ENCODE results near the gene OR52H1. TPM values are rescaled to one million over a fixed set of nuclear protein-coding genes. Genes with fewer than 3 reads are reported as not detected.

OR52H1 gene
- total and polyA plus RNA-seq, 2 of the 4 experiments (the other 2 are of a cell fraction) = 0.18 TPM; not detected in 1

DNA sequence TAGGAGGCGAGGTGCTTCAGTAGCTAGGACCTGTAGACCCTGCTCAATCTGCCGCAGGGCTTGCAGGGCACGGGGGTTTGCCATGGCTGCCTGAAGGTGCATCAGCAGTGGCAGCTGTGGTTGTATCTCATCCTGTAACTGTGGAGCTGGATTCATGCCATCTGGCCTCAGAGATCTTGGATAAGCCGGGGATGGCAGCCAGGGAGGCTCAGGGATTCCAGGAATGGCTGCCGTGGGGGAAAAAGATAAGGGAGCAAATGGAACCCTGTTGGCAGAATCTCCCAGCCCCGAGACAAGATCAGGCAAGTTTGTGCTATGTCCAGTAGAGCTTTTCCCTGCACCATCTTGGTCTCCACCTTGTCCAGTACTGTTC is 40.4 kb downstream of the OR52H1 start:
- no TSS peak for BruUV-seq (replicated peaks)
- Histone ChIP-seq H2AK9ac (replicated peaks; ENCODE audit: low read depth, low read length, poor library complexity) (no peak overlapping the region), H2AFZ (replicated peaks; ENCODE audit: low read length, poor library complexity) (no peak overlapping the region), H3K4me2 (ENCODE audit: low read depth, low read length) (no peak overlapping the region), H3K27ac (ENCODE audit: insufficient read depth, low read length) (no peak overlapping the region), H2BK5ac (ENCODE audit: low read depth, low read length, poor library complexity, severe bottlenecking) (no peak overlapping the region), H4K91ac (ENCODE audit: insufficient read depth, low read depth, low read length) (no peak overlapping the region), H3K56ac (ENCODE audit: extremely low read depth, insufficient read depth, low read length) (no peak overlapping the region), H4K20me1 (ENCODE audit: insufficient read depth, low read length) (no peaks in the 10 kb centered on the region), H3K79me1 (ENCODE audit: low read depth in 1 of 2, low read length in 2 of 2) (no peaks in the 10 kb centered on the region), H3K9me3 (ENCODE audit: control insufficient read depth, insufficient read depth, low read length) (no peaks in the 10 kb centered on the region), H3K4me3 (ENCODE audit: insufficient read depth, low read depth, low read length) (no peak overlapping the region), H3K23ac (ENCODE audit: low read depth, low read length) (no peak overlapping the region), H2BK120ac (ENCODE audit: low read depth, low read length) (no peak overlapping the region), H3K18ac (ENCODE audit: low read depth, low read length) (no peak overlapping the region), H3K4ac (ENCODE audit: low read depth, low read length) (no peak overlapping the region), H3K9ac (ENCODE audit: low read depth, low read length) (no peak overlapping the region), H2AK5ac (ENCODE audit: low read depth, low read length) (no peak overlapping the region), H3K36me3 (ENCODE audit: control insufficient read depth, insufficient read depth, low read length) (no peaks in the 10 kb centered on the region), H4K5ac (ENCODE audit: low read depth, low read length) (no peak overlapping the region), H3K14ac (replicated peaks; ENCODE audit: low read depth, low read length) (no peak overlapping the region), H2BK20ac (ENCODE audit: low read depth, low read length) (no peak overlapping the region), H3K27me3 (ENCODE audit: control insufficient read depth, insufficient read depth, low read length) (peaks cover 3% of the 10 kb centered on the region), H3K4me1 (ENCODE audit: control insufficient read depth, insufficient read depth, low read length) (no peaks in the 10 kb centered on the region), H4K8ac (ENCODE audit: low read depth in 2 of 2, low read length in 2 of 2) (no peak overlapping the region), H2BK15ac (ENCODE audit: low read depth, low read length) (no peak overlapping the region), H3K9me1 (ENCODE audit: insufficient read depth, low read length) (no peaks in the 10 kb centered on the region)
- dilution Hi-C loops (cut with HindIII; ENCODE audit: low sequenced_read_pairs, unreplicated experiment) = no loop called here
- no peak for TF ChIP-seq RAD21 (IDR thresholded peaks at IDR 0.05; ENCODE audit: low read length)
- no peak for TF ChIP-seq MAFK (IDR thresholded peaks at IDR 0.05; ENCODE audit: low read depth, low read length)
- intact Hi-C loops (cut with micrococcal nuclease) = no loop called here
- WGBS, 2 experiments (ENCODE audit: extremely low coverage in 2 of 2, insufficient read length in 1 of 2) = 40% methylated on average over 1 of the region's 6 CpGs; no CpG with 5 or more reads in 1 of the 2 experiments
- in situ Hi-C loops (cut with MboI; ENCODE audit: low sequenced_read_pairs) = no loop called here
- CTCF ChIA-PET = no interaction called here
- DNase-seq (no peak), ATAC-seq (ENCODE audit: low read depth) (no peak)
- POLR2A ChIA-PET (ENCODE audit: unreplicated experiment) = no interaction called here

Data from IMR-90 (cell line).